Measurements from ENCODE around the gene PDE4D. TPM values are rescaled to one million over a fixed set of nuclear protein-coding genes. Genes with fewer than 3 reads are reported as not detected.

Gene PDE4D
- total RNA-seq, 1 donor from 2014 or later = 2.3 TPM

- no peak for DNase-seq (ENCODE audit: low spot score)
- H3K36me3 Mint-ChIP-seq = no peaks in the 10 kb centered on the region
- Histone ChIP-seq H4K20me1 (ENCODE audit: low read depth) (no peaks in the 10 kb centered on the region), H3K9me3 (ENCODE audit: low read depth) (no peaks in the 10 kb centered on the region), H3F3A (ENCODE audit: low read depth) (peaks cover 11% of the 10 kb centered on the region), H3K4me1 (peaks cover 20% of the 10 kb centered on the region), H3K27ac (no peak overlapping the region), H3K36me3 (no peaks in the 10 kb centered on the region), H3K4me3 (no peak overlapping the region), H3K79me2 (ENCODE audit: low read depth) (no peaks in the 10 kb centered on the region), H2AFZ (replicated peaks) (no peak overlapping the region), H3K27me3 (no peaks in the 10 kb centered on the region), H3K9ac (no peak overlapping the region), H3K4me2 (no peak overlapping the region)
- no peak overlapping the region for H3K27ac Mint-ChIP-seq
- H3K9me3 Mint-ChIP-seq = no peaks in the 10 kb centered on the region
- peaks cover 20% of the 10 kb centered on the region for H3K4me1 Mint-ChIP-seq
- H3K27me3 Mint-ChIP-seq (ENCODE audit: insufficient read depth, low read depth) = no peaks in the 10 kb centered on the region
- H3K4me3 Mint-ChIP-seq = no peak overlapping the region
- TF ChIP-seq CTCF (IDR thresholded peaks at IDR 0.05) (no peak), EZH2phosphoT487 (IDR thresholded peaks at IDR 0.05) (no peak), EZH2 (IDR thresholded peaks at IDR 0.05) (no peak)
Observed at GRCh38 chr5:59274106-59274636, 619.4 kb downstream of the PDE4D start.

- peaks cover 11% of the 10 kb centered on the region for H3F3A ChIP-seq (ENCODE audit: low read depth)
- DNase-seq (ENCODE audit: low spot score) = no peak
- no peaks in the 10 kb centered on the region for H3K36me3 ChIP-seq
- Mint-ChIP-seq H3K9me3 (no peaks in the 10 kb centered on the region), H3K27ac (no peak overlapping the region), H3K36me3 (no peaks in the 10 kb centered on the region), H3K27me3 (ENCODE audit: insufficient read depth, low read depth) (peaks cover 2% of the 10 kb centered on the region), H3K4me3 (no peak overlapping the region), H3K4me1 (peaks cover 20% of the 10 kb centered on the region)
- no peaks in the 10 kb centered on the region for H3K27me3 ChIP-seq
- no peaks in the 10 kb centered on the region for H3K79me2 ChIP-seq (ENCODE audit: low read depth)
- H3K9me3 ChIP-seq (ENCODE audit: low read depth) = no peaks in the 10 kb centered on the region
- no peak overlapping the region for H3K9ac ChIP-seq
- no peak overlapping the region for H3K27ac ChIP-seq
- TF ChIP-seq CTCF (IDR thresholded peaks at IDR 0.05) = no peak
- TF ChIP-seq EZH2 (IDR thresholded peaks at IDR 0.05) = no peak
- TF ChIP-seq EZH2phosphoT487 (IDR thresholded peaks at IDR 0.05) = no peak
- H3K4me3 ChIP-seq = no peak overlapping the region
- H4K20me1 ChIP-seq (ENCODE audit: low read depth) = no peaks in the 10 kb centered on the region
- peaks cover 20% of the 10 kb centered on the region for H3K4me1 ChIP-seq
- H3K4me2 ChIP-seq = no peak overlapping the region
- peak overlapping the region; percentile 88 for H2AFZ ChIP-seq (replicated peaks)
Observed at GRCh38 chr5:59272809-59273427, 620.6 kb downstream of the PDE4D start.

GRCh38 chr5:59268756-59269415 lies 624.6 kb downstream of the PDE4D start:
- Histone ChIP-seq H3K9ac (no peak overlapping the region), H3K9me3 (ENCODE audit: low read depth) (no peaks in the 10 kb centered on the region), H3F3A (ENCODE audit: low read depth) (no peaks in the 10 kb centered on the region), H2AFZ (replicated peaks) (no peak overlapping the region), H3K27ac (no peak overlapping the region), H3K4me3 (no peak overlapping the region), H3K4me1 (peaks cover 6% of the 10 kb centered on the region), H3K79me2 (ENCODE audit: low read depth) (no peaks in the 10 kb centered on the region), H3K4me2 (no peak overlapping the region), H3K27me3 (no peaks in the 10 kb centered on the region), H4K20me1 (ENCODE audit: low read depth) (no peaks in the 10 kb centered on the region), H3K36me3 (no peaks in the 10 kb centered on the region)
- H3K27me3 Mint-ChIP-seq (ENCODE audit: insufficient read depth, low read depth) = peaks cover 2% of the 10 kb centered on the region
- DNase-seq (ENCODE audit: low spot score) = no peak
- H3K4me3 Mint-ChIP-seq = no peak overlapping the region
- H3K27ac Mint-ChIP-seq = no peak overlapping the region
- no peaks in the 10 kb centered on the region for H3K9me3 Mint-ChIP-seq
- H3K4me1 Mint-ChIP-seq = peaks cover 4% of the 10 kb centered on the region
- no peaks in the 10 kb centered on the region for H3K36me3 Mint-ChIP-seq
- no peak for TF ChIP-seq EZH2 (IDR thresholded peaks at IDR 0.05)
- TF ChIP-seq EZH2phosphoT487 (IDR thresholded peaks at IDR 0.05) = no peak
- no peak for TF ChIP-seq CTCF (IDR thresholded peaks at IDR 0.05)

Data from neural progenitor cell (in vitro differentiated cells).